ENCODE data around the gene ATF7IP. TPM values are rescaled to one million over a fixed set of nuclear protein-coding genes. Genes with fewer than 3 reads are reported as not detected.

Gene ATF7IP
- total RNA-seq, 1 experiment from 2014 or later, result 100 TPM

DNA sequence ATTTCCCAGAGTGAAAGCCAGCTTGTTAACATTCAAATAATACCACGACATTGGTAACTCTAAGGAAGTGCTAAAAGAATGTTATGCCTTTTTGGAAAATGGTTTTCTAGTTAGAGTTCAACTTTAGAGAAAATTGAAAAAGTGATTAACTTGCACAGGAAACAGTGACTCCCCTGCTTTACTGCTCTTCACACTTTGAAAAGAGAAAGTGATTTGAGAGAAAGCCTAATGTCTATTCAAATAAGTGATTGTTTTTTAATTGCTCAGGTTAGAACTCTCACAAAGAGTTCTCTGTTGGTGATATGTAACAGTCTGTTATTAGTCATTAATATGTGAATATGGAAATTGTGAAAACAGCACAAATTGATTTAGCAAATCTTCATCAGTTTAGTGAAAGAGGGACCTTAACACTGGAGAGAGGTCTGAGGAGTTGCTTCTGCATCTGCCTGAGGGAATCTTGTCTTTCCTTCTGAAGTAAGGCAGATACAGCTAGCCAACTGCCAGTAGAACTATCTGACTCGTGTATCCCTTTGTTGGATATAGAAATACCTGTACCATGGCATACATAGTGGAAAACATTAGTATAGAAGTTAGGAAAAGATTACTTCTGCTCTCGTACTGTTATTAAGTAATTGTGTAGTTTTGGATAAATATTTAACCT is 25.5 kb downstream of the ATF7IP start:
- Histone ChIP-seq H3K9me3 (ENCODE audit: low read depth, low read length, poor library complexity, severe bottlenecking) (peaks cover 16% of the 10 kb centered on the region), H3K36me3 (ENCODE audit: insufficient read depth, low read length, poor library complexity, severe bottlenecking) (peaks cover 6% of the 10 kb centered on the region), H3K27ac (ENCODE audit: low read depth, low read length, poor library complexity, severe bottlenecking) (peak overlapping the region; percentile 75), H3K4me1 (ENCODE audit: insufficient read depth, low read length, poor library complexity, severe bottlenecking) (peaks cover 55% of the 10 kb centered on the region), H3K4me3 (ENCODE audit: low read depth, low read length, poor library complexity, severe bottlenecking) (peak overlapping the region; percentile 7), H3K27me3 (replicated peaks; ENCODE audit: insufficient read depth, low read depth, low read length, poor library complexity) (no peaks in the 10 kb centered on the region)
- POLR2A ChIA-PET (ENCODE audit: low non-redundant PET), result no interaction called here
- CTCF ChIA-PET, result no interaction called here
- BruUV-seq (replicated peaks), result no TSS peak
- intact Hi-C loops (cut with micrococcal nuclease; ENCODE audit: unreplicated experiment), result no loop called here
- DNase-seq (ENCODE audit: low spot score), result no peak
- TF ChIP-seq, protein P1, sequence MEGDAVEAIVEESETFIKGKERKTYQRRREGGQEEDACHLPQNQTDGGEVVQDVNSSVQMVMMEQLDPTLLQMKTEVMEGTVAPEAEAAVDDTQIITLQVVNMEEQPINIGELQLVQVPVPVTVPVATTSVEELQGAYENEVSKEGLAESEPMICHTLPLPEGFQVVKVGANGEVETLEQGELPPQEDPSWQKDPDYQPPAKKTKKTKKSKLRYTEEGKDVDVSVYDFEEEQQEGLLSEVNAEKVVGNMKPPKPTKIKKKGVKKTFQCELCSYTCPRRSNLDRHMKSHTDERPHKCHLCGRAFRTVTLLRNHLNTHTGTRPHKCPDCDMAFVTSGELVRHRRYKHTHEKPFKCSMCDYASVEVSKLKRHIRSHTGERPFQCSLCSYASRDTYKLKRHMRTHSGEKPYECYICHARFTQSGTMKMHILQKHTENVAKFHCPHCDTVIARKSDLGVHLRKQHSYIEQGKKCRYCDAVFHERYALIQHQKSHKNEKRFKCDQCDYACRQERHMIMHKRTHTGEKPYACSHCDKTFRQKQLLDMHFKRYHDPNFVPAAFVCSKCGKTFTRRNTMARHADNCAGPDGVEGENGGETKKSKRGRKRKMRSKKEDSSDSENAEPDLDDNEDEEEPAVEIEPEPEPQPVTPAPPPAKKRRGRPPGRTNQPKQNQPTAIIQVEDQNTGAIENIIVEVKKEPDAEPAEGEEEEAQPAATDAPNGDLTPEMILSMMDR (conservative IDR thresholded peaks at IDR 0.05; ENCODE audit: low read depth, low read length), result no peak
- no peak for TF ChIP-seq EZH2 (IDR thresholded peaks at IDR 0.05; ENCODE audit: borderline replicate concordance, low read depth, low read length, poor library complexity, severe bottlenecking)

DNA sequence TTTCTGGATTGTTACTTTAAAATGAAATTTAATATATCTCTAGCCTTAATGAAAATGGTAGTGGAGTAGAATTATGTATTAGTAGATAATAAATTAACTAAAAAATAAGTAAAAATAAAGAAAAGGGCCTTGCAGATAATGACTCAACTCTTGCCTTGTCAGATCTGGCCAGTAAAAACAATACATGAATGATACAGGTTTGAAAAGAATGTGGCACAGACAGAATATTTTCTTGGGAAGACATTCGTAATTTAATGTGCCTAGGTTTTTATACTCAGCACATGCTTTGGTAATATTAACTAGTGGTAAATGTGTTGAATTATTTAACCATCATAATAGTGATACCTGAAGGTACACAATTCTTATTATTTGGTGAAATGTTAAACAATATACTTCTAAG is 28.3 kb downstream of the ATF7IP start:
- Histone ChIP-seq H3K27ac (ENCODE audit: low read depth, low read length, poor library complexity, severe bottlenecking) (peak overlapping the region; percentile 81), H3K9me3 (ENCODE audit: low read depth, low read length, poor library complexity, severe bottlenecking) (peaks cover 4% of the 10 kb centered on the region), H3K4me1 (ENCODE audit: insufficient read depth, low read length, poor library complexity, severe bottlenecking) (peaks cover 67% of the 10 kb centered on the region), H3K36me3 (ENCODE audit: insufficient read depth, low read length, poor library complexity, severe bottlenecking) (peaks cover 3% of the 10 kb centered on the region), H3K27me3 (replicated peaks; ENCODE audit: insufficient read depth, low read depth, low read length, poor library complexity) (no peaks in the 10 kb centered on the region), H3K4me3 (ENCODE audit: low read depth, low read length, poor library complexity, severe bottlenecking) (no peak overlapping the region)
- no TSS peak for BruUV-seq (replicated peaks)
- intact Hi-C loops (cut with micrococcal nuclease; ENCODE audit: unreplicated experiment), result loop anchor here (1.0 to 2.0 kb wide), 2 partner anchors 8 to 137 kb away; no protein-coding TSS in a partner anchor
- DNase-seq (ENCODE audit: low spot score), result no peak
- TF ChIP-seq EZH2 (IDR thresholded peaks at IDR 0.05; ENCODE audit: borderline replicate concordance, low read depth, low read length, poor library complexity, severe bottlenecking), result no peak
- TF ChIP-seq, protein P1 (conservative IDR thresholded peaks at IDR 0.05; ENCODE audit: low read depth, low read length), result no peak
- ChIA-PET POLR2A (ENCODE audit: low non-redundant PET) (no interaction called here), CTCF (interaction anchor here (0.8 kb wide), 1 partner anchor 9 kb away, joined by 3 read pairs; no protein-coding TSS in a partner anchor)

DNA sequence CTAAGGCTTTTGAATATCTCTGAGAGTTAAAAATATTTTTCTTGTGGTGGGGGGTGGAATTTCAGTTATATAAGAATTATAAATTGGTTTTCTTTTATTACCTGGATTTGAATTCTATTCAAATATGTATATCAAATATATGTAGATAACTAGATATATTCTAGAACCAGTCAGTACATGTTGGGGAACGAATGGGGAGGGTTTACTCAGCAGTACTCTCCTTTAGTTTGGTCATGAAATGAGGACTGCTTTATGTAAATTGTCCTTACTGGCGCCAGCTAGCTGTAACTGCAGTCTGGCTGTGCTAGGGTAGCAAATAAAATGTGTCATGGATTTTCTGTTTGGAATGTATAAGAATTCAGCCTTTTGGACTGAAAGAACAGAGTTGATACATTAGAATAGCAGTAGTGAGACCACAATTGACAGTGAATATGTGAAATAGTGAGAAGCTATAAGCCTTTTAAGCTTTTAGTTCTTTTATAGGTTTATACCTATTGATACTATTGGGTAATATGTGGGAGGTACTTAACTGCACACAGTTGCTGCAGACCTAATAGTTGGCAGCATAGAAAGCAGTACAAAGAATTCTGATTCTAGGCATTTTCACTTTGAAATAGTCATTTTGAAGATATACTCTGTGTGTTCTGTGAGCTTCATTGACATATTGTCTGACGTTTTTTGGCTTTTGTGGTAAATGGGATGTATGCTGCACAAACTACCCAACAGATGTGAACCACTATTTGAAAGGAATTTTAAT is 29.0 kb downstream of the ATF7IP start:
- no TSS peak for BruUV-seq (replicated peaks)
- Histone ChIP-seq H3K4me3 (ENCODE audit: low read depth, low read length, poor library complexity, severe bottlenecking) (peak overlapping the region; percentile 31), H3K27me3 (replicated peaks; ENCODE audit: insufficient read depth, low read depth, low read length, poor library complexity) (no peaks in the 10 kb centered on the region), H3K36me3 (ENCODE audit: insufficient read depth, low read length, poor library complexity, severe bottlenecking) (peaks cover 11% of the 10 kb centered on the region), H3K9me3 (ENCODE audit: low read depth, low read length, poor library complexity, severe bottlenecking) (peaks cover 12% of the 10 kb centered on the region), H3K4me1 (ENCODE audit: insufficient read depth, low read length, poor library complexity, severe bottlenecking) (peaks cover 67% of the 10 kb centered on the region), H3K27ac (ENCODE audit: low read depth, low read length, poor library complexity, severe bottlenecking) (peak overlapping the region; percentile 81)
- POLR2A ChIA-PET (ENCODE audit: low non-redundant PET), result interaction anchor here (1.1 to 1.3 kb wide), 2 partner anchors 9 to 11 kb away, joined by 8 read pairs; no protein-coding TSS in a partner anchor
- no peak for TF ChIP-seq EZH2 (IDR thresholded peaks at IDR 0.05; ENCODE audit: borderline replicate concordance, low read depth, low read length, poor library complexity, severe bottlenecking)
- TF ChIP-seq, protein P1 (conservative IDR thresholded peaks at IDR 0.05; ENCODE audit: low read depth, low read length), result no peak; the same call in 1 of the 2 replicates
- DNase-seq (ENCODE audit: low spot score), result peak; percentile 93
- CTCF ChIA-PET, result interaction anchor here (0.8 kb wide), 1 partner anchor 10 kb away, joined by 3 read pairs; no protein-coding TSS in a partner anchor
- intact Hi-C loops (cut with micrococcal nuclease; ENCODE audit: unreplicated experiment), result loop anchor here (1.0 to 2.0 kb wide), 2 partner anchors 9 to 138 kb away; no protein-coding TSS in a partner anchor

Data from A673 (cell line).